Cardiac muscle cell (in vitro differentiated cells and primary cell): ENCODE measurements around the gene ACVR2B. TPM values are rescaled to one million over a fixed set of nuclear protein-coding genes. Genes with fewer than 3 reads are reported as not detected.

Experiments
- DNase-seq, 2 donors: peaks; one replicate each; pipeline versions ENCODE4 v3.0.0 to v3.0.0-alpha.2; 2010 to 2017; ENCODE audit warnings: low read depth in 1 of 2, low spot score in 1 of 2
- H3K27ac ChIP-seq: fragments of 200-600 bp; sonication (generic); 2 replicates; pipeline ENCODE4 v1.5.1; 2016
- H3K27me3 ChIP-seq: fragments of 200-600 bp; sonication (generic); 2 replicates; pipeline ENCODE4 v1.6.0; 2016; ENCODE audit warnings: control low read depth
- H3K36me3 ChIP-seq: fragments of 200-600 bp; sonication (generic); 2 replicates; pipeline ENCODE4 v1.5.1; 2016; ENCODE audit warnings: control low read depth
- H3K4me1 ChIP-seq: fragments of 200-600 bp; sonication (generic); 2 replicates; pipeline ENCODE4 v1.8.1; 2017; ENCODE audit warnings: low read depth, mild to moderate bottlenecking, mixed run types
- H3K4me3 ChIP-seq: fragments of 200-600 bp; sonication (generic); 2 replicates; pipeline ENCODE4 v1.5.1; 2016; ENCODE audit warnings: mild to moderate bottlenecking
- H3K9me3 ChIP-seq: fragments of 200-600 bp; sonication (generic); 2 replicates; pipeline ENCODE4 v1.5.1; 2017; ENCODE audit warnings: low read depth, mild to moderate bottlenecking, control low read depth
- polyA plus RNA-seq: library from polyadenylated mRNA; unstranded; fragments of >200 nt; fragmentation: Nextera tagmentation; extraction: Ambion mirVana; gene quantifications from 2 replicates; pipeline ENCODE4 v1.2.1, GENCODE V29; 2016
- total RNA-seq: library from RNA; depleted of rRNA; stranded (reverse); fragments of >200 nt; gene quantifications from 2 replicates; pipeline ENCODE4 v1.2.3, GENCODE V29; 2016
- TF ChIP-seq, protein P1 (sequence below): IDR thresholded peaks from 2 replicates; pipeline ENCODE4 v1.5.1; 2012; ENCODE audit warnings: low read depth, mild to moderate bottlenecking, low read length

The ACVR2B gene
- total and polyA plus RNA-seq, 2 experiments from 2014 or later, result 28.6 to 70.4 TPM

DNA sequence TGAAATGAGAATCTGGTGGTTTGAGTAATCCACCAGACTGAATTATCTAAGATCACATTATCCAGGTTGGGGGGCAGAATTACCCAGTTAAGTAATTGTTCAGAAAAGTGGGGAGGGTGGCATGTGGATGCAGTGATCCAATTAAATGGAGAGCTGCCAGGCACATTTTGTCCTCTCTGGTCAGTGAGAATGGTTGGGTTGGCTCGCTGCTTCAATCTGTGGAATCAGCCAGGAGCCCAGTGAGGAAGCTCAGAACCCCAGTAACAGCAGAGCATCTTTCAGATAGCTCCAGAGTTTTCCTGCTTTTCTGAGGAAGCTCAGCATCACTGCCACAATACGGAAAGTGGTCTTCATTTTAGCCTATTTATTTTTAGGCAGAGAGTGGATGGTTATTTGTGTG is 36.1 kb downstream of the ACVR2B start:
- TF ChIP-seq, protein P1, sequence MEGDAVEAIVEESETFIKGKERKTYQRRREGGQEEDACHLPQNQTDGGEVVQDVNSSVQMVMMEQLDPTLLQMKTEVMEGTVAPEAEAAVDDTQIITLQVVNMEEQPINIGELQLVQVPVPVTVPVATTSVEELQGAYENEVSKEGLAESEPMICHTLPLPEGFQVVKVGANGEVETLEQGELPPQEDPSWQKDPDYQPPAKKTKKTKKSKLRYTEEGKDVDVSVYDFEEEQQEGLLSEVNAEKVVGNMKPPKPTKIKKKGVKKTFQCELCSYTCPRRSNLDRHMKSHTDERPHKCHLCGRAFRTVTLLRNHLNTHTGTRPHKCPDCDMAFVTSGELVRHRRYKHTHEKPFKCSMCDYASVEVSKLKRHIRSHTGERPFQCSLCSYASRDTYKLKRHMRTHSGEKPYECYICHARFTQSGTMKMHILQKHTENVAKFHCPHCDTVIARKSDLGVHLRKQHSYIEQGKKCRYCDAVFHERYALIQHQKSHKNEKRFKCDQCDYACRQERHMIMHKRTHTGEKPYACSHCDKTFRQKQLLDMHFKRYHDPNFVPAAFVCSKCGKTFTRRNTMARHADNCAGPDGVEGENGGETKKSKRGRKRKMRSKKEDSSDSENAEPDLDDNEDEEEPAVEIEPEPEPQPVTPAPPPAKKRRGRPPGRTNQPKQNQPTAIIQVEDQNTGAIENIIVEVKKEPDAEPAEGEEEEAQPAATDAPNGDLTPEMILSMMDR, result no peak
- DNase-seq, result no peak

DNA sequence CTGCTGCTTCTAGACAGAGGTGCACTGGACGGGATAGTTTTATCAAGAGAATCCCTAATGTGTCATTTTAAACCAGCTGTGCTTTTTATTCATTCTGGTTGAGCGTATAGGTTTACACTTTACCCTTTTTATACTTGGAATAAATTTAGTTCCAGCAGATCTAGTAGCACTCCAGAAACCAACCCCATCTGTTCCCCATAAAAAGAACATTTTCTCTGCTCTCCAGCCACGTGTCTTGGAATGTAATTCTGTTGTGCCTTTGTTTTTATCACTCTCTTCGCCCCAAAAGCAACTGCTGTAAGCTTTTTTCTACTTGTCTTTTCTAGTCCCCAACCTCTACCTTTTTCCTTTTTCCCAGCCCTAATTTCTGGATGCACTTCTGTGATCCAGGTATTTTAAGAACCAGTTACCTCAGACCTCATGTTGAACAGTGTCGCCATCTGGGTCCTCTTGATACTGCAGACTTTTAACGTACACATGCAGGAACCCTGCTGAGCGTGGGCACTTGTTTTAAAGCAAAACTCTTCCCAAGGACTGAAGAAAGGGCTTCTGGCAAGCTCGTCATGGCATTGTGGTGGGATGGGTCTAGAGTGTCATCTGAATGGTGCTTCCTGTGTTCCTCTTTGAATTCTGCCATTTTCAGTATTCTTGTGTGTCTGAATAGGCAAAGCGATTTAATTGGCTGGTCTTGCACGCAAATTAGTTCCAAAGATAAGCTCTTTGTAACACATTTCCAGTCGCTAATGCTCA is 36.8 kb downstream of the ACVR2B start:
- Histone ChIP-seq H3K4me1 (peaks cover 8% of the 10 kb centered on the region), H3K27ac (no peak overlapping the region), H3K9me3 (no peaks in the 10 kb centered on the region), H3K36me3 (no peaks in the 10 kb centered on the region), H3K4me3 (no peak overlapping the region), H3K27me3 (no peaks in the 10 kb centered on the region)
- DNase-seq, result no peak
- TF ChIP-seq, protein P1, result no peak

More for the DNA sequence above, 36.1 kb downstream of the ACVR2B start:
- H3K27me3 ChIP-seq, result no peaks in the 10 kb centered on the region
- no peak overlapping the region for H3K27ac ChIP-seq
- H3K4me1 ChIP-seq, result peaks cover 8% of the 10 kb centered on the region
- no peak overlapping the region for H3K4me3 ChIP-seq
- no peaks in the 10 kb centered on the region for H3K36me3 ChIP-seq
- no peaks in the 10 kb centered on the region for H3K9me3 ChIP-seq

DNA sequence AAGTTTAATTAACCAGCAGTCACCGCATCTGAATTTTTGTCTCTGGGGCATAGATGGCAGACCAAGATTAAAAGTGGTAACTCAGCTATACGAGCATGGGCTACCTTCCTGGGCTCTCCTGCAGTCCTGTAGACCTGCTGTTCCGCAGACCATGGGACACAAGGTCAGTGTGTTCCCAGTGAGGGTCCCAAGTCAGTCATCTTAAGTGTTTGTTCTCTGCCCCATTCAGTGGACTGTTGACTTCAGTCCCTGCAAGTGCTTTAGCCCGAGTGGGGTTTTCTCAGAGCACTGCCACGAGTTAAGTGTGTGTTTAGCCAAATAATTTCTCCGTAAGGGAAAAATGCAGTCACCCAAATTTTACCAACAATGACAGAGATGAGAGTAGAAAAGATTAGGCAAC is 37.5 kb downstream of the ACVR2B start:
- H3K4me3 ChIP-seq, result no peak overlapping the region
- TF ChIP-seq, protein P1, result no peak
- no peak overlapping the region for H3K27ac ChIP-seq
- no peaks in the 10 kb centered on the region for H3K36me3 ChIP-seq
- no peaks in the 10 kb centered on the region for H3K27me3 ChIP-seq
- no peaks in the 10 kb centered on the region for H3K9me3 ChIP-seq
- DNase-seq, result peak in 1 of 2 donors; percentile 53
- H3K4me1 ChIP-seq, result peaks cover 8% of the 10 kb centered on the region

DNA sequence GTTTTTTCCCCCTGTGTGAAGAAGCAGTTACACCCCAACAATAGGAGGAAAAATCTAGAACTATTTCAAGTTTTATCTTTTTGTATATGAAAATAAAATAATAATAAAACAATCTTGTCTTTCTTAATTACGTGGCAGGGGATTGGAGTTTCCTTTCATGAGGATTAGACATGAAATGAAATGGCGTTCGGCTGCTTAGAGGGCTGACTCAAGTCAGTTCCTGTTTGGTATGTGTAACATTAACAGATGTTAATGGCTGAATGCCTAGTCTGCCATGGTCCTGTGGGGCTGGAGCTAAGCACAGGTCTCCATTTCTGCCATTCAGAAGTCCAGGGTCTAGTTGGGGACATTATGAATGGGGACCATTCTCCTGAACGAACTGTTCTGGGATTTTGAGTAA is 39.3 kb downstream of the ACVR2B start:
- Histone ChIP-seq H3K36me3 (no peaks in the 10 kb centered on the region), H3K4me1 (peaks cover 8% of the 10 kb centered on the region)
- TF ChIP-seq, protein P1, result no peak

DNA sequence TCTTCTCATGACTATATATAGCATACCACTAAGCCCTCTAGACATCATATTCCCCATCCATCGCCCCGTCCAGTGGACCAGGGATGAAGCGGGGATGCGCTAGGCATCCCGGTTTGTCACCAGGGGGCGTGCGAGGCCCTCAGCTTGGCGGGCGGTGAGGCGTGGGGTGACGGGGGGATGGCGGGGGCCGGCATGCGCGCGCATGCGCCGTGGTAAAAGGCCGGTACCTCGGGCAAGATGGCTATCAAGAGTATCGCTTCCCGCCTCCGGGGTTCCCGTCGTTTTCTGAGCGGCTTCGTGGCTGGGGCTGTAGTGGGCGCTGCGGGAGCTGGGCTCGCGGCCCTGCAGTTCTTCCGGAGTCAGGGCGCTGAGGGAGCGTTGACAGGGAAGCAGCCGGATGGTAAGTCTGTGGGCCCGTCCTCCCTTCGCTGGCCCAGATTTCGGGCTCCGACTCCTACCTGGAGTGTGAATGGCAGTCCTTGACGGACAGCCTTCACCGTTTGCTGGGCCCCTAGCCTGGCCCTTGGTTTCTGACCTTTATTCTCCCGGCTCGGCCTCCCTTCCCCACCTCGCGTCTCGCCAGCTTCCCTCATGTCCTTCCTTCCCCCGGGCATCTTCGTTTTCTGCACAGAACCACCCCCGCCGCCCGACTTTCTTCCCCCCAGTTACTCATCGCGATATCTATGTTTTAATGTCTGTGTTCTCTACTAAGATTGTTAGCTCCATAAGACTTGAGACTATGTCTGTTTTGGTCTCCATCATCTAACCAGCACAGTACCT is 42.6 kb downstream of the ACVR2B start, which contains the start of gene EXOG:
TSS of gene EXOG (plus strand) at position 210 of the 780 bp plus-strand sequence. CDS start at position 238, 28 bp downstream.
- no peak within 1 kb of the TSS for H3K27ac ChIP-seq
- no peaks in the 10 kb centered on the region for H3K27me3 ChIP-seq
- peak; percentile 93 to 96 for DNase-seq
- H3K4me3 ChIP-seq, result peak within 1 kb of the TSS; percentile 40
- no peaks in the 10 kb centered on the region for H3K36me3 ChIP-seq
- TF ChIP-seq, protein P1, result peak; percentile 89
- peaks cover 2% of the 10 kb centered on the region for H3K4me1 ChIP-seq
- no peaks in the 10 kb centered on the region for H3K9me3 ChIP-seq

More for the DNA sequence above, 39.3 kb downstream of the ACVR2B start:
- peak in 1 of 2 donors; percentile 30 for DNase-seq
- no peak overlapping the region for H3K27ac ChIP-seq
- no peaks in the 10 kb centered on the region for H3K27me3 ChIP-seq
- no peaks in the 10 kb centered on the region for H3K9me3 ChIP-seq
- no peak overlapping the region for H3K4me3 ChIP-seq
